HUDEP-2 (cell line): ENCODE results near the gene SRRM4.

ENCODE experiments used
- DNase-seq, 76 experiments: peaks; one replicate each; lab custom pipeline; 2025; ENCODE audit not compliant: unreplicated experiment in 76 of 76; lab: John Stamatoyannopoulos, UW

The SRRM4 gene

GRCh38 chr12:118981285-118982211 lies at the start of gene SRRM4:
SRRM4 (plus strand) TSS chr12:118981541; CDS start chr12:118981883, 342 bp downstream.
- DNase-seq = peak in 5 of 76 experiments; percentile 1 to 6 (median 3)

GRCh38 chr12:118946256-118946655 lies 35.1 kb upstream of the SRRM4 start:
- DNase-seq = no peak

GRCh38 chr12:118958520-118958919 lies 22.8 kb upstream of the SRRM4 start:
- no peak for DNase-seq

- DNase-seq = no peak
Observed at GRCh38 chr12:118959348-118959747, 22.0 kb upstream of the SRRM4 start.

GRCh38 chr12:118959985-118960560 lies 21.3 kb upstream of the SRRM4 start:
- no peak for DNase-seq

GRCh38 chr12:118960865-118961264 lies 20.5 kb upstream of the SRRM4 start:
- no peak for DNase-seq

- no peak for DNase-seq
Observed at GRCh38 chr12:118964988-118965387, 16.4 kb upstream of the SRRM4 start.

- DNase-seq = no peak
Observed at GRCh38 chr12:118970856-118971255, 10.5 kb upstream of the SRRM4 start.

GRCh38 chr12:118972982-118973381 lies 8.4 kb upstream of the SRRM4 start:
- no peak for DNase-seq

- peak in 39 of 76 experiments; percentile 0 to 41 (median 10) for DNase-seq
Observed at GRCh38 chr12:118979763-118980406, 1.5 kb upstream of the SRRM4 start.

- DNase-seq = no peak
Observed at GRCh38 chr12:118980407-118981014, 830 bp upstream of the SRRM4 start.

GRCh38 chr12:118982302-118982701 lies 961 bp downstream of the SRRM4 start:
- DNase-seq = no peak

GRCh38 chr12:118982984-118983761 lies 1.8 kb downstream of the SRRM4 start:
- DNase-seq = no peak

- no peak for DNase-seq
Observed at GRCh38 chr12:118984161-118984943, 3.0 kb downstream of the SRRM4 start.

GRCh38 chr12:118986050-118986449 lies 4.7 kb downstream of the SRRM4 start:
- no peak for DNase-seq

- no peak for DNase-seq
Observed at GRCh38 chr12:118999107-118999506, 17.8 kb downstream of the SRRM4 start.

GRCh38 chr12:119005085-119005484 lies 23.7 kb downstream of the SRRM4 start:
- no peak for DNase-seq

GRCh38 chr12:119005913-119006312 lies 24.6 kb downstream of the SRRM4 start:
- no peak for DNase-seq

GRCh38 chr12:119006746-119007145 lies 25.4 kb downstream of the SRRM4 start:
- DNase-seq = no peak
